IMR-90 (cell line): Measurements from ENCODE around the gene ROPN1B. TPM values are rescaled to one million over a fixed set of nuclear protein-coding genes. Genes with fewer than 3 reads are reported as not detected.

ENCODE experiments used
- ATAC-seq: fragments of 200-7000 bp; cut with Tn5 transposase; 2 replicates; pipeline ENCODE4 v1.9.1; 2020; ENCODE audit warnings: low read depth, mild to moderate bottlenecking, moderate library complexity
- BruUV-seq: library from RNA; stranded (reverse); fragments of 400-500 nt; replicated peaks from 2 replicates; lab custom pipeline; 2021; lab: Mats Ljungman, UMichigan
- CTCF ChIA-PET: fragments of 300-600 bp; formaldehyde crosslinking; extraction: SDS; loops from one replicate; lab custom pipeline; 2021; ENCODE audit warnings: antibody characterized with exemption; lab: Yijun Ruan, JAX
- POLR2A ChIA-PET: fragments of 300-600 bp; sonication (Branson Sonifier 250); formaldehyde crosslinking; loops from one replicate; lab custom pipeline; 2022; ENCODE audit warnings: antibody characterized with exemption; ENCODE audit not compliant: unreplicated experiment; lab: Charles Lee
- DNase-seq: peaks from one replicate; pipeline ENCODE4 v3.0.0; 2013
- H2AFZ ChIP-seq: replicated peaks from 2 replicates; pipeline ENCODE3; 2013; ENCODE audit warnings: low read length, mild to moderate bottlenecking; ENCODE audit not compliant: poor library complexity
- H2AK5ac ChIP-seq: 2 replicates; pipeline ENCODE4 v1.6.1; 2013; ENCODE audit warnings: low read depth, low read length, inconsistent platforms
- H2AK9ac ChIP-seq: replicated peaks from 2 replicates; pipeline ENCODE3; 2013; ENCODE audit warnings: mild to moderate bottlenecking, low read depth, low read length, moderate library complexity; ENCODE audit not compliant: poor library complexity
- H2BK120ac ChIP-seq: 2 replicates; pipeline ENCODE4 v1.6.1; 2013; ENCODE audit warnings: low read depth, low read length, inconsistent platforms
- H2BK15ac ChIP-seq: 3 replicates; pipeline ENCODE4 v1.6.1; 2013; ENCODE audit warnings: low read depth, low read length, inconsistent platforms
- H2BK20ac ChIP-seq: 2 replicates; pipeline ENCODE4 v1.6.1; 2013; ENCODE audit warnings: low read depth, mild to moderate bottlenecking, inconsistent platforms, low read length, moderate library complexity
- H2BK5ac ChIP-seq: 2 replicates; pipeline ENCODE4 v1.6.1; 2013; ENCODE audit warnings: mild to moderate bottlenecking, low read depth, low read length, inconsistent platforms; ENCODE audit not compliant: poor library complexity, severe bottlenecking
- H3K14ac ChIP-seq: replicated peaks from 2 replicates; pipeline ENCODE4 v1.6.1; 2013; ENCODE audit warnings: low read depth, low read length, inconsistent platforms
- H3K18ac ChIP-seq: 2 replicates; pipeline ENCODE4 v1.6.1; 2013; ENCODE audit warnings: low read depth, low read length, control low read depth
- H3K23ac ChIP-seq: 2 replicates; pipeline ENCODE4 v1.6.1; 2013; ENCODE audit warnings: low read depth, low read length, inconsistent platforms
- H3K27ac ChIP-seq: 2 replicates; pipeline ENCODE4 v1.5.1; 2013; ENCODE audit warnings: mild to moderate bottlenecking, control low read depth, low read length; ENCODE audit not compliant: insufficient read depth
- H3K27me3 ChIP-seq: 2 replicates; pipeline ENCODE4 v1.6.1; 2013; ENCODE audit warnings: low read length; ENCODE audit not compliant: control insufficient read depth, insufficient read depth
- H3K36me3 ChIP-seq: 2 replicates; pipeline ENCODE4 v1.6.1; 2013; ENCODE audit warnings: low read length, mixed read lengths; ENCODE audit not compliant: control insufficient read depth, insufficient read depth
- H3K4ac ChIP-seq: 2 replicates; pipeline ENCODE4 v1.6.1; 2013; ENCODE audit warnings: low read depth, low read length, inconsistent platforms
- H3K4me1 ChIP-seq: 2 replicates; pipeline ENCODE4 v1.6.1; 2013; ENCODE audit warnings: low read length, mixed read lengths; ENCODE audit not compliant: control insufficient read depth, insufficient read depth
- H3K4me2 ChIP-seq: 2 replicates; pipeline ENCODE4 v1.6.1; 2013; ENCODE audit warnings: low read depth, mild to moderate bottlenecking, control low read depth, low read length, moderate library complexity
- H3K4me3 ChIP-seq: 2 replicates; pipeline ENCODE4 v1.5.1; 2013; ENCODE audit warnings: low read depth, mild to moderate bottlenecking, control low read depth, low read length, moderate library complexity; ENCODE audit not compliant: insufficient read depth
- H3K56ac ChIP-seq: 2 replicates; pipeline ENCODE4 v1.6.1; 2013; ENCODE audit warnings: low read length, inconsistent platforms; ENCODE audit not compliant: insufficient read depth; ENCODE audit errors: extremely low read depth
- H3K79me1 ChIP-seq, 2 experiments: 2 replicates each; pipeline ENCODE4 v1.6.1; 2013; ENCODE audit warnings: low read length in 2 of 2, inconsistent platforms in 1 of 2, low read depth in 1 of 2
- H3K9ac ChIP-seq: 2 replicates; pipeline ENCODE4 v1.6.1; 2013; ENCODE audit warnings: low read depth, low read length, control low read depth
- H3K9me1 ChIP-seq: 2 replicates; pipeline ENCODE4 v1.6.1; 2013; ENCODE audit warnings: low read length, inconsistent platforms; ENCODE audit not compliant: insufficient read depth
- H3K9me3 ChIP-seq: 2 replicates; pipeline ENCODE4 v1.6.1; 2013; ENCODE audit warnings: low read length; ENCODE audit not compliant: control insufficient read depth, insufficient read depth
- H4K20me1 ChIP-seq: 2 replicates; pipeline ENCODE4 v1.6.1; 2013; ENCODE audit warnings: low read length, inconsistent platforms; ENCODE audit not compliant: insufficient read depth
- H4K5ac ChIP-seq: 2 replicates; pipeline ENCODE4 v1.6.1; 2013; ENCODE audit warnings: mild to moderate bottlenecking, low read depth, low read length, control low read depth
- H4K8ac ChIP-seq, 2 experiments: 2 replicates each; pipeline ENCODE4 v1.6.1; 2013; ENCODE audit warnings: low read depth in 2 of 2, low read length in 2 of 2, control low read depth in 1 of 2, inconsistent platforms in 1 of 2
- H4K91ac ChIP-seq: 2 replicates; pipeline ENCODE4 v1.6.1; 2013; ENCODE audit warnings: low read depth, low read length, inconsistent platforms; ENCODE audit not compliant: insufficient read depth
- BHLHE40 ChIP-seq: fragments of 150-350 bp; IDR thresholded peaks from 2 replicates; pipeline ENCODE4 v1.6.1; 2016; ENCODE audit warnings: mild to moderate bottlenecking, low read depth, low read length
- CEBPB ChIP-seq: IDR thresholded peaks from 2 replicates; pipeline ENCODE4 v1.6.1; 2012; ENCODE audit warnings: low read depth, low read length, improper control_type of control experiment
- CHD1 ChIP-seq: IDR thresholded peaks from 2 replicates; pipeline ENCODE4 v1.6.1; 2012; ENCODE audit warnings: low read depth, low read length, improper control_type of control experiment
- ELK1 ChIP-seq: fragments of 150-350 bp; IDR thresholded peaks from 2 replicates; pipeline ENCODE4 v1.6.1; 2016; ENCODE audit warnings: low read depth, mild to moderate bottlenecking, low read length, moderate library complexity, borderline replicate concordance
- FOS ChIP-seq: fragments of 150-350 bp; IDR thresholded peaks from 2 replicates; pipeline ENCODE4 v1.6.1; 2016; ENCODE audit warnings: low read depth, low read length
- MAFK ChIP-seq: IDR thresholded peaks from 2 replicates; pipeline ENCODE4 v1.6.1; 2012; ENCODE audit warnings: low read depth, low read length, improper control_type of control experiment
- MAZ ChIP-seq: IDR thresholded peaks from 2 replicates; pipeline ENCODE4 v1.6.1; 2012; ENCODE audit warnings: low read depth, mild to moderate bottlenecking, low read length, improper control_type of control experiment, moderate library complexity, borderline replicate concordance
- MXI1 ChIP-seq: IDR thresholded peaks from 2 replicates; pipeline ENCODE4 v1.6.1; 2012; ENCODE audit warnings: low read depth, mild to moderate bottlenecking, low read length, moderate library complexity, borderline replicate concordance
- NFE2L2 ChIP-seq: fragments of 150-350 bp; IDR thresholded peaks from 2 replicates; pipeline ENCODE4 v1.6.1; 2016; ENCODE audit warnings: low read depth, mild to moderate bottlenecking, low read length
- POLR2A ChIP-seq: IDR thresholded peaks from 2 replicates; pipeline ENCODE4 v1.6.1; 2012; ENCODE audit warnings: mild to moderate bottlenecking, low read depth, low read length
- RAD21 ChIP-seq: IDR thresholded peaks from 2 replicates; pipeline ENCODE4 v1.6.1; 2012; ENCODE audit warnings: low read length, improper control_type of control experiment
- RCOR1 ChIP-seq: IDR thresholded peaks from 2 replicates; pipeline ENCODE4 v1.6.1; 2012; ENCODE audit warnings: mild to moderate bottlenecking, low read length, improper control_type of control experiment; ENCODE audit not compliant: insufficient replicate concordance
- RFX5 ChIP-seq: IDR thresholded peaks from 2 replicates; pipeline ENCODE4 v1.8.0; 2012; ENCODE audit warnings: low read depth, mild to moderate bottlenecking, low read length, moderate library complexity
- SMC3 ChIP-seq: fragments of 150-350 bp; IDR thresholded peaks from 2 replicates; pipeline ENCODE4 v1.6.1; 2016; ENCODE audit warnings: low read depth, mild to moderate bottlenecking, antibody characterized with exemption, low read length, moderate library complexity
- USF2 ChIP-seq: fragments of 150-350 bp; IDR thresholded peaks from 2 replicates; pipeline ENCODE4 v1.6.1; 2017; ENCODE audit warnings: mild to moderate bottlenecking, antibody characterized with exemption, low read length, low read depth
- WGBS, 2 experiments: methylation state at CpG; one replicate each; pipeline versions ENCODE4 v1.1.5 to v1.1.7; 2013; ENCODE audit warnings: missing lambda C conversion rate in 2 of 2; ENCODE audit not compliant: insufficient read length in 1 of 2; ENCODE audit errors: extremely low coverage in 2 of 2; 5-methylcytosine and 5-hydroxymethylcytosine counted together
- dilution Hi-C: fragments of 300-500 bp; cut with HindIII; formaldehyde crosslinking; loops from one replicate; pipeline ENCODE4 v1.14.3; 2018; ENCODE audit warnings: low sequenced_read_pairs; ENCODE audit not compliant: unreplicated experiment
- in situ Hi-C: fragments of 300-500 bp; cut with MboI; formaldehyde crosslinking; loops from 3 replicates; pipeline ENCODE4 v1.14.3; 2019; ENCODE audit warnings: low sequenced_read_pairs, inconsistent platforms, mixed read lengths
- intact Hi-C: fragments of 100-400 bp; cut with micrococcal nuclease; formaldehyde crosslinking; loops from 2 replicates; pipeline ENCODE4 v1.10.0; 2022
- polyA plus RNA-seq, 3 experiments: library from polyadenylated mRNA; depleted of rRNA; stranded (reverse); fragments of >200 nt; gene quantifications; 2 replicates each; pipeline ENCODE4 v1.2.3, GENCODE V29; 2012; ENCODE audit warnings: low replicate concordance in 1 of 3
- total RNA-seq: library from RNA; depleted of rRNA; stranded (reverse); fragments of >200 nt; gene quantifications from 2 replicates; pipeline ENCODE4 v1.2.3, GENCODE V29; 2012
- TF ChIP-seq, protein P1 (sequence below): conservative IDR thresholded peaks from 2 replicates; pipeline ENCODE4 v1.5.1; 2012; ENCODE audit warnings: mild to moderate bottlenecking, low read depth, low read length, improper control_type of control experiment

The ROPN1B gene
- total and polyA plus RNA-seq, 2 of the 4 experiments (the other 2 are of a cell fraction) = not detected

- Histone ChIP-seq H3K23ac (no peak overlapping the region), H2AK9ac (no peak overlapping the region), H2BK15ac (no peak overlapping the region), H3K4me1 (peaks cover 6% of the 10 kb centered on the region; the same call in 1 of the 2 replicates), H2BK20ac (no peak overlapping the region), H2AFZ (no peak overlapping the region), H3K4me3 (no peak overlapping the region), H3K36me3 (peaks cover 3% of the 10 kb centered on the region; the same call in 1 of the 2 replicates), H2BK120ac (no peak overlapping the region), H3K9me3 (no peaks in the 10 kb centered on the region), H3K9ac (no peak overlapping the region), H4K5ac (no peak overlapping the region), H4K8ac (no peak overlapping the region), H2BK5ac (no peak overlapping the region), H3K56ac (no peak overlapping the region), H3K18ac (no peak overlapping the region), H4K20me1 (no peaks in the 10 kb centered on the region), H3K4ac (no peak overlapping the region), H3K27ac (no peak overlapping the region), H3K9me1 (peaks cover 3% of the 10 kb centered on the region; the same call in 1 of the 2 replicates), H2AK5ac (no peak overlapping the region), H3K79me1 (no peaks in the 10 kb centered on the region), H3K27me3 (no peaks in the 10 kb centered on the region), H4K91ac (no peak overlapping the region), H3K4me2 (no peak overlapping the region), H3K14ac (no peak overlapping the region)
- no peak for TF ChIP-seq SMC3
- no peak for TF ChIP-seq USF2
- TF ChIP-seq NFE2L2 = no peak
- no peak for TF ChIP-seq RFX5
- TF ChIP-seq RAD21 = no peak
- TF ChIP-seq ELK1 = no peak
- TF ChIP-seq, protein P1, sequence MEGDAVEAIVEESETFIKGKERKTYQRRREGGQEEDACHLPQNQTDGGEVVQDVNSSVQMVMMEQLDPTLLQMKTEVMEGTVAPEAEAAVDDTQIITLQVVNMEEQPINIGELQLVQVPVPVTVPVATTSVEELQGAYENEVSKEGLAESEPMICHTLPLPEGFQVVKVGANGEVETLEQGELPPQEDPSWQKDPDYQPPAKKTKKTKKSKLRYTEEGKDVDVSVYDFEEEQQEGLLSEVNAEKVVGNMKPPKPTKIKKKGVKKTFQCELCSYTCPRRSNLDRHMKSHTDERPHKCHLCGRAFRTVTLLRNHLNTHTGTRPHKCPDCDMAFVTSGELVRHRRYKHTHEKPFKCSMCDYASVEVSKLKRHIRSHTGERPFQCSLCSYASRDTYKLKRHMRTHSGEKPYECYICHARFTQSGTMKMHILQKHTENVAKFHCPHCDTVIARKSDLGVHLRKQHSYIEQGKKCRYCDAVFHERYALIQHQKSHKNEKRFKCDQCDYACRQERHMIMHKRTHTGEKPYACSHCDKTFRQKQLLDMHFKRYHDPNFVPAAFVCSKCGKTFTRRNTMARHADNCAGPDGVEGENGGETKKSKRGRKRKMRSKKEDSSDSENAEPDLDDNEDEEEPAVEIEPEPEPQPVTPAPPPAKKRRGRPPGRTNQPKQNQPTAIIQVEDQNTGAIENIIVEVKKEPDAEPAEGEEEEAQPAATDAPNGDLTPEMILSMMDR = no peak
- TF ChIP-seq POLR2A = no peak
- TF ChIP-seq BHLHE40 = no peak
- no peak for TF ChIP-seq FOS
- no peak for TF ChIP-seq CHD1
- TF ChIP-seq RCOR1 = no peak
- TF ChIP-seq MAZ = no peak
- TF ChIP-seq MXI1 = no peak
- TF ChIP-seq CEBPB = no peak
- TF ChIP-seq MAFK = no peak
- DNase-seq (no peak), ATAC-seq (no peak)
- dilution Hi-C loops = no loop called here
- 100% methylated on average over 3 of the region's 7 CpGs; no CpG with 5 or more reads in 1 of the 2 experiments for WGBS, 2 experiments
- intact Hi-C loops = no loop called here
- in situ Hi-C loops = no loop called here
- no TSS peak for BruUV-seq
- POLR2A ChIA-PET = no interaction called here
- CTCF ChIA-PET = no interaction called here
Observed at GRCh38 chr3:126018995-126019394, 50.0 kb downstream of the ROPN1B start.
